MM.1S (cell line): Measurements from ENCODE around the gene ING3.

ENCODE experiments used
- EZH2 ChIP-seq: fragments of 300-600 bp; sonication (generic); optimal IDR thresholded peaks from 2 replicates; pipeline ENCODE3; 2017; ENCODE audit warnings: low read depth, mild to moderate bottlenecking, antibody characterized with exemption, low read length, mixed read lengths
- EZH2phosphoT487 ChIP-seq: fragments of 300-600 bp; sonication (generic); IDR thresholded peaks from 2 replicates; pipeline ENCODE4 v1.6.1; 2018; ENCODE audit warnings: antibody characterized with exemption, low read length
- TF ChIP-seq, protein P1 (sequence below): fragments of 300-600 bp; sonication (generic); IDR thresholded peaks from 2 replicates; pipeline ENCODE4 v1.5.1; 2016; ENCODE audit warnings: antibody characterized with exemption, low read length, mixed read lengths

- TF ChIP-seq, protein P1, sequence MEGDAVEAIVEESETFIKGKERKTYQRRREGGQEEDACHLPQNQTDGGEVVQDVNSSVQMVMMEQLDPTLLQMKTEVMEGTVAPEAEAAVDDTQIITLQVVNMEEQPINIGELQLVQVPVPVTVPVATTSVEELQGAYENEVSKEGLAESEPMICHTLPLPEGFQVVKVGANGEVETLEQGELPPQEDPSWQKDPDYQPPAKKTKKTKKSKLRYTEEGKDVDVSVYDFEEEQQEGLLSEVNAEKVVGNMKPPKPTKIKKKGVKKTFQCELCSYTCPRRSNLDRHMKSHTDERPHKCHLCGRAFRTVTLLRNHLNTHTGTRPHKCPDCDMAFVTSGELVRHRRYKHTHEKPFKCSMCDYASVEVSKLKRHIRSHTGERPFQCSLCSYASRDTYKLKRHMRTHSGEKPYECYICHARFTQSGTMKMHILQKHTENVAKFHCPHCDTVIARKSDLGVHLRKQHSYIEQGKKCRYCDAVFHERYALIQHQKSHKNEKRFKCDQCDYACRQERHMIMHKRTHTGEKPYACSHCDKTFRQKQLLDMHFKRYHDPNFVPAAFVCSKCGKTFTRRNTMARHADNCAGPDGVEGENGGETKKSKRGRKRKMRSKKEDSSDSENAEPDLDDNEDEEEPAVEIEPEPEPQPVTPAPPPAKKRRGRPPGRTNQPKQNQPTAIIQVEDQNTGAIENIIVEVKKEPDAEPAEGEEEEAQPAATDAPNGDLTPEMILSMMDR = no peak
- TF ChIP-seq EZH2phosphoT487 = no peak
- no peak for TF ChIP-seq EZH2
These were observed 39.0 kb downstream of the ING3 start for GRCh38 chr7:120989257-120990220.
